AG09309 (cell line): ENCODE data around the gene TNFRSF18.

ENCODE experiments used
- DNase-seq: peaks from one replicate; pipeline ENCODE4 v3.0.0-alpha.2; 2010; ENCODE audit warnings: low read depth
- H3K4me3 ChIP-seq: 2 replicates; pipeline ENCODE4 v1.5.1; 2011; ENCODE audit warnings: mild to moderate bottlenecking, low read depth, low read length, moderate library complexity; ENCODE audit not compliant: control insufficient read depth
- TF ChIP-seq, protein P1 (sequence below): IDR thresholded peaks from 2 replicates; pipeline ENCODE4 v1.5.1; 2011; ENCODE audit warnings: mild to moderate bottlenecking, low read depth, low read length, inconsistent platforms; ENCODE audit not compliant: insufficient read depth, control insufficient read depth; ENCODE audit errors: missing control alignments

TNFRSF18 gene

GRCh38 chr1:1168451-1169411 lies 37.7 kb downstream of the TNFRSF18 start:
- TF ChIP-seq, protein P1, sequence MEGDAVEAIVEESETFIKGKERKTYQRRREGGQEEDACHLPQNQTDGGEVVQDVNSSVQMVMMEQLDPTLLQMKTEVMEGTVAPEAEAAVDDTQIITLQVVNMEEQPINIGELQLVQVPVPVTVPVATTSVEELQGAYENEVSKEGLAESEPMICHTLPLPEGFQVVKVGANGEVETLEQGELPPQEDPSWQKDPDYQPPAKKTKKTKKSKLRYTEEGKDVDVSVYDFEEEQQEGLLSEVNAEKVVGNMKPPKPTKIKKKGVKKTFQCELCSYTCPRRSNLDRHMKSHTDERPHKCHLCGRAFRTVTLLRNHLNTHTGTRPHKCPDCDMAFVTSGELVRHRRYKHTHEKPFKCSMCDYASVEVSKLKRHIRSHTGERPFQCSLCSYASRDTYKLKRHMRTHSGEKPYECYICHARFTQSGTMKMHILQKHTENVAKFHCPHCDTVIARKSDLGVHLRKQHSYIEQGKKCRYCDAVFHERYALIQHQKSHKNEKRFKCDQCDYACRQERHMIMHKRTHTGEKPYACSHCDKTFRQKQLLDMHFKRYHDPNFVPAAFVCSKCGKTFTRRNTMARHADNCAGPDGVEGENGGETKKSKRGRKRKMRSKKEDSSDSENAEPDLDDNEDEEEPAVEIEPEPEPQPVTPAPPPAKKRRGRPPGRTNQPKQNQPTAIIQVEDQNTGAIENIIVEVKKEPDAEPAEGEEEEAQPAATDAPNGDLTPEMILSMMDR: no peak
- H3K4me3 ChIP-seq: no peak overlapping the region
- no peak for DNase-seq

DNA sequence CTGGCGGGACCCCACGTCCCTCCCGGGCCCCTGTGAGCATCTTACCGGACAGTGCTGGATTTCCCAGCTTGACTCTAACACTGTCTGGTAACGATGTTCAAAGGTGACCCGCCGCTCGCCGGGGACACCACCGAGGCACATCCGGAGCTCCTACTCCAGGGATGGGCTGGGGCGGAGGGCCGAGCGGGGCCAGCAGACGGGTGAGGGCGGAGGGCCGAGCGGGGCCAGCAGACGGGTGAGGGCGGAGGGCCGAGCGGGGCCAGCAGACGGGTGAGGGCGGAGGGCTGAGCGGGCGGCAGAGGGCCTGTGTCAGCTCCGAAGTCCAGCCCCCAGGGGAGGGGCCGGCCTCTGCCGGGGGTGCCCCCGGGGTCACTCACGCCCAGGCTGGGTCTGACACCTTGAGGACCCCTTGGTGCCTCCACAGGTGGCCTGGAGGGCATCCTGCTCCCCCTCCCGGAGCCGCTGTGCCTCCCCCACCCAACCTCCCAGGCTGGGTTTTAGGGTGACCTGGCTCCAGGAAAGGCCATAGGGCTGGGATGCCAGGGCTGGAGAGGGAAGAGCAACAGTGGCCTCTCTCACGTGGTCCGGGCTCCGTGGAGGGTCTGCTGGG lies 38.4 kb downstream of the TNFRSF18 start:
- TF ChIP-seq, protein P1: no peak
- H3K4me3 ChIP-seq: no peak overlapping the region
- DNase-seq: no peak

GRCh38 chr1:1167398-1167821 lies 39.0 kb downstream of the TNFRSF18 start:
- TF ChIP-seq, protein P1: no peak
- no peak for DNase-seq
- no peak overlapping the region for H3K4me3 ChIP-seq

GRCh38 chr1:1166642-1167397 lies 39.6 kb downstream of the TNFRSF18 start:
- no peak overlapping the region for H3K4me3 ChIP-seq
- TF ChIP-seq, protein P1: no peak
- DNase-seq: no peak

GRCh38 chr1:1165900-1166421 lies 40.4 kb downstream of the TNFRSF18 start:
- no peak for DNase-seq
- TF ChIP-seq, protein P1: no peak
- no peak overlapping the region for H3K4me3 ChIP-seq

GRCh38 chr1:1165485-1165884 lies 40.9 kb downstream of the TNFRSF18 start:
- DNase-seq: no peak
- TF ChIP-seq, protein P1: no peak
- H3K4me3 ChIP-seq: no peak overlapping the region
